Measurements from ENCODE around the gene HNRNPC. TPM values are rescaled to one million over a fixed set of nuclear protein-coding genes. Genes with fewer than 3 reads are reported as not detected.
A peak's percentile ranks its signal among the peaks of the same experiment; 100 is the strongest.

The HNRNPC gene
- total and polyA plus RNA-seq, 2 experiments from 2014 or later = 584 to 674 TPM

GRCh38 chr14:21255385-21256101 lies 13.7 kb downstream of the HNRNPC start:
- H3K79me2 ChIP-seq (ENCODE audit: insufficient read depth) = peaks cover 100% of the 10 kb centered on the region
- 72 to 73% methylated on average over 4 of the region's 4 CpGs for WGBS, 2 experiments (ENCODE audit: low coverage in 1 of 2, low lambda C conversion rate in 2 of 2, missing lambda C conversion rate in 2 of 2)
- no peaks in the 10 kb centered on the region for H3K9me3 ChIP-seq (ENCODE audit: low read depth)
- H3K9ac ChIP-seq = 0 out of 2 replicates have a peak overlapping the region, but pooled peaks have one; percentile 13
- H4K20me1 ChIP-seq (ENCODE audit: insufficient read depth) = peaks cover 55% of the 10 kb centered on the region
- H3F3A ChIP-seq (ENCODE audit: insufficient read depth) = peaks cover 75% of the 10 kb centered on the region
- H3K36me3 ChIP-seq (ENCODE audit: low read depth) = peaks cover 69% of the 10 kb centered on the region
- peak overlapping the region; percentile 6; the same call in 1 of the 2 replicates for H3K4me3 ChIP-seq
- H3K27ac ChIP-seq = peak overlapping the region; percentile 44
- no peak overlapping the region for H2AFZ ChIP-seq
- in situ Hi-C loops (cut with MboI) = no loop called here
- peak overlapping the region; percentile 26 for H3K4me2 ChIP-seq (ENCODE audit: unreplicated experiment)
- DNase-seq = peak; percentile 52
- no peaks in the 10 kb centered on the region for H3K9me2 ChIP-seq (ENCODE audit: insufficient read depth)
- TF ChIP-seq EZH2phosphoT487 (IDR thresholded peaks at IDR 0.05; ENCODE audit: insufficient read depth, low read depth) = no peak
- peaks cover 52% of the 10 kb centered on the region for H3K4me1 ChIP-seq (ENCODE audit: insufficient read depth)
- H3K27me3 ChIP-seq (replicated peaks; ENCODE audit: insufficient read depth) = no peaks in the 10 kb centered on the region

GRCh38 chr14:21252149-21252548 lies 17.1 kb downstream of the HNRNPC start:
- peaks cover 27% of the 10 kb centered on the region for H3K4me1 ChIP-seq (ENCODE audit: insufficient read depth)
- TF ChIP-seq EZH2phosphoT487 (IDR thresholded peaks at IDR 0.05; ENCODE audit: insufficient read depth, low read depth) = no peak
- TF ChIP-seq EZH2 (IDR thresholded peaks at IDR 0.05; ENCODE audit: insufficient read depth, poor library complexity, severe bottlenecking) = no peak
- no peaks in the 10 kb centered on the region for H3K9me3 ChIP-seq (ENCODE audit: low read depth)
- no peaks in the 10 kb centered on the region for H3K9me2 ChIP-seq (ENCODE audit: insufficient read depth)
- no peak overlapping the region for H2AFZ ChIP-seq
- peaks cover 51% of the 10 kb centered on the region for H4K20me1 ChIP-seq (ENCODE audit: insufficient read depth)
- 99 to 100% methylated on average over 2 of the region's 2 CpGs for WGBS, 2 experiments (ENCODE audit: low coverage in 1 of 2, low lambda C conversion rate in 2 of 2, missing lambda C conversion rate in 2 of 2)
- H3K27me3 ChIP-seq (replicated peaks; ENCODE audit: insufficient read depth) = no peaks in the 10 kb centered on the region
- no peak for DNase-seq
- no peak overlapping the region for H3K27ac ChIP-seq
- peaks cover 85% of the 10 kb centered on the region for H3F3A ChIP-seq (ENCODE audit: insufficient read depth)
- H3K79me2 ChIP-seq (ENCODE audit: insufficient read depth) = peaks cover 100% of the 10 kb centered on the region
- H3K36me3 ChIP-seq (ENCODE audit: low read depth) = peaks cover 77% of the 10 kb centered on the region
- H3K4me3 ChIP-seq = no peak overlapping the region
- no peak overlapping the region for H3K9ac ChIP-seq
- in situ Hi-C loops (cut with MboI) = no loop called here
- no peak overlapping the region for H3K4me2 ChIP-seq (ENCODE audit: unreplicated experiment)

- Histone ChIP-seq H3K27me3 (replicated peaks; ENCODE audit: insufficient read depth) (no peaks in the 10 kb centered on the region), H3K9me2 (ENCODE audit: insufficient read depth) (no peaks in the 10 kb centered on the region), H3K9me3 (ENCODE audit: low read depth) (no peaks in the 10 kb centered on the region), H3F3A (ENCODE audit: insufficient read depth) (peaks cover 84% of the 10 kb centered on the region), H3K4me1 (ENCODE audit: insufficient read depth) (peaks cover 19% of the 10 kb centered on the region), H3K4me3 (no peak overlapping the region), H3K4me2 (ENCODE audit: unreplicated experiment) (no peak overlapping the region), H4K20me1 (ENCODE audit: insufficient read depth) (peaks cover 43% of the 10 kb centered on the region), H3K9ac (no peak overlapping the region), H3K27ac (no peak overlapping the region), H3K36me3 (ENCODE audit: low read depth) (peaks cover 73% of the 10 kb centered on the region), H3K79me2 (ENCODE audit: insufficient read depth) (peaks cover 100% of the 10 kb centered on the region), H2AFZ (no peak overlapping the region)
- TF ChIP-seq EZH2 (IDR thresholded peaks at IDR 0.05; ENCODE audit: insufficient read depth, poor library complexity, severe bottlenecking) (no peak), EZH2phosphoT487 (IDR thresholded peaks at IDR 0.05; ENCODE audit: insufficient read depth, low read depth) (no peak)
- in situ Hi-C loops (cut with MboI) = no loop called here
- no peak for DNase-seq
- WGBS, 2 experiments (ENCODE audit: low coverage in 1 of 2, low lambda C conversion rate in 2 of 2, missing lambda C conversion rate in 2 of 2) = 88 to 91% methylated on average over 4 to 5 of the region's 5 CpGs
These were observed 18.0 kb downstream of the HNRNPC start for GRCh38 chr14:21251215-21251614.

- DNase-seq = peak; percentile 49
- WGBS, 2 experiments (ENCODE audit: low coverage in 1 of 2, low lambda C conversion rate in 2 of 2, missing lambda C conversion rate in 2 of 2) = 93 to 94% methylated on average over 8 of the region's 8 CpGs
- no peak overlapping the region for H3K4me2 ChIP-seq (ENCODE audit: unreplicated experiment)
- H3K4me1 ChIP-seq (ENCODE audit: insufficient read depth) = peaks cover 4% of the 10 kb centered on the region; the same call in 1 of the 2 replicates
- no peaks in the 10 kb centered on the region for H3K9me2 ChIP-seq (ENCODE audit: insufficient read depth)
- no peaks in the 10 kb centered on the region for H3K9me3 ChIP-seq (ENCODE audit: low read depth)
- H3K36me3 ChIP-seq (ENCODE audit: low read depth) = peaks cover 71% of the 10 kb centered on the region
- no peak overlapping the region for H2AFZ ChIP-seq
- no peak overlapping the region for H3K9ac ChIP-seq
- H3F3A ChIP-seq (ENCODE audit: insufficient read depth) = peaks cover 73% of the 10 kb centered on the region
- TF ChIP-seq EZH2 (IDR thresholded peaks at IDR 0.05; ENCODE audit: insufficient read depth, poor library complexity, severe bottlenecking) = no peak
- no peak for TF ChIP-seq EZH2phosphoT487 (IDR thresholded peaks at IDR 0.05; ENCODE audit: insufficient read depth, low read depth)
- no peak overlapping the region for H3K27ac ChIP-seq
- peaks cover 30% of the 10 kb centered on the region for H4K20me1 ChIP-seq (ENCODE audit: insufficient read depth)
- H3K4me3 ChIP-seq = no peak overlapping the region
- no peaks in the 10 kb centered on the region for H3K27me3 ChIP-seq (replicated peaks; ENCODE audit: insufficient read depth)
- H3K79me2 ChIP-seq (ENCODE audit: insufficient read depth) = peaks cover 100% of the 10 kb centered on the region
- in situ Hi-C loops (cut with MboI) = no loop called here
These were observed 20.4 kb downstream of the HNRNPC start for GRCh38 chr14:21248739-21249411.
